ENCODE measurements around the gene ZNF644.

ZNF644 gene

GRCh38 chr1:91011726-91012125 lies 10.1 kb downstream of the ZNF644 start:
- Histone ChIP-seq H3K36me3 (peaks cover 11% of the 10 kb centered on the region), H3K4me3 (ENCODE audit: low read depth, low read length) (no peak overlapping the region), H3K27ac (no peak overlapping the region), H3K9me3 (ENCODE audit: severe bottlenecking) (no peaks in the 10 kb centered on the region), H3K27me3 (ENCODE audit: insufficient read depth, low read depth, severe bottlenecking) (no peaks in the 10 kb centered on the region)
- no peak for DNase-seq
- TF ChIP-seq CTCF (IDR thresholded peaks at IDR 0.05; ENCODE audit: low read depth, low read length), result no peak

- H3K9me3 ChIP-seq (ENCODE audit: severe bottlenecking), result no peaks in the 10 kb centered on the region
- no peak for TF ChIP-seq CTCF (IDR thresholded peaks at IDR 0.05; ENCODE audit: low read depth, low read length)
Observed at GRCh38 chr1:91007827-91008226, 14.0 kb downstream of the ZNF644 start.

DNA sequence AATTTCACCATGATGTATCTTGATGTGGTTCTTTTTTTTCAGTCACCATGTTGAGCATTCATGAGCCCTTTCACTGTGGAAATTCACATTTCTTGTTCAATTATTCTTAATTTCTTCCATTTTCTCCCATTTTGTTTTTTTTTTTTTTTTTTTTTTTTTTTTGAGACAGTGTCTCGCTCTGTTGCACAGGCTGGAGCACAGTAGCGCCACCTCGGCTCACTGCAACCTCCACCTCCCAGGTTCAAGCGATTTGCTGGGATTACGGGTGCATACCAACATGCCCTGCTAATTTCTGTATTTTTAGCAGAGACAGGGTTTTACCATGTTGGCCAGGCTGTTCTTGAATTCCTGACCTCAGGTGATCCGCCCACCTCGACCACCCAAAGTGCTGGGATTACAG lies 14.7 kb downstream of the ZNF644 start:
- TF ChIP-seq CTCF (IDR thresholded peaks at IDR 0.05; ENCODE audit: low read depth, low read length), result no peak
- H3K9me3 ChIP-seq (ENCODE audit: severe bottlenecking), result no peaks in the 10 kb centered on the region
- H3K36me3 ChIP-seq, result no peaks in the 10 kb centered on the region
- H3K27me3 ChIP-seq (ENCODE audit: insufficient read depth, low read depth, severe bottlenecking), result no peaks in the 10 kb centered on the region
- no peak overlapping the region for H3K4me3 ChIP-seq (ENCODE audit: low read depth, low read length)
- H3K27ac ChIP-seq, result no peak overlapping the region
- no peak for DNase-seq

More at GRCh38 chr1:91007827-91008226, 14.0 kb downstream of the ZNF644 start:
- no peak overlapping the region for H3K27ac ChIP-seq
- DNase-seq, result no peak
- no peak overlapping the region for H3K4me3 ChIP-seq (ENCODE audit: low read depth, low read length)
- H3K36me3 ChIP-seq, result no peaks in the 10 kb centered on the region
- no peaks in the 10 kb centered on the region for H3K27me3 ChIP-seq (ENCODE audit: insufficient read depth, low read depth, severe bottlenecking)

- no peaks in the 10 kb centered on the region for H3K9me3 ChIP-seq (ENCODE audit: severe bottlenecking)
- TF ChIP-seq CTCF (IDR thresholded peaks at IDR 0.05; ENCODE audit: low read depth, low read length), result no peak
- no peak overlapping the region for H3K4me3 ChIP-seq (ENCODE audit: low read depth, low read length)
- H3K36me3 ChIP-seq, result no peaks in the 10 kb centered on the region
- no peaks in the 10 kb centered on the region for H3K27me3 ChIP-seq (ENCODE audit: insufficient read depth, low read depth, severe bottlenecking)
- no peak overlapping the region for H3K27ac ChIP-seq
- no peak for DNase-seq
Observed at GRCh38 chr1:91006113-91006908, 15.5 kb downstream of the ZNF644 start.

GRCh38 chr1:91005285-91005684 lies 16.6 kb downstream of the ZNF644 start:
- Histone ChIP-seq H3K4me3 (ENCODE audit: low read depth, low read length) (no peak overlapping the region), H3K27ac (no peak overlapping the region), H3K36me3 (no peaks in the 10 kb centered on the region), H3K27me3 (ENCODE audit: insufficient read depth, low read depth, severe bottlenecking) (no peaks in the 10 kb centered on the region), H3K9me3 (ENCODE audit: severe bottlenecking) (no peaks in the 10 kb centered on the region)
- TF ChIP-seq CTCF (IDR thresholded peaks at IDR 0.05; ENCODE audit: low read depth, low read length), result no peak
- no peak for DNase-seq

DNA sequence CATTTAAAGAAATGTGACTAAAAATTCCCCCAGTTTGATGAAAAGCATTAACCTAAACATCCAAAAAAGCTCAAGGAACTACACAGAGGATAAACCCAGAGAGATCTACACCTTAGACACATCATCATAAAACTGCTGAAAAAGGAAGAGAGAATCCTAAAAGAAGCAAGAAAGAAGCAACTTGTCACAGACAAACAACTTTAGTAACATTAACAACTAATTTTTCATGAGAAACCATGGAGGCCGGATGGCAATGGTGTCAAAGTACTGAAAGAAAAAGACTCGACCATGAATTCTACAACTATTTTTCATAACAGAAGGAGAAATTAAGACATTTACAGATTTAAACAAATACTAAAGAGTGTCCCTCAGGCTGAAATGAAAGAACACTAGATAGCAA lies 17.7 kb downstream of the ZNF644 start:
- no peaks in the 10 kb centered on the region for H3K27me3 ChIP-seq (ENCODE audit: insufficient read depth, low read depth, severe bottlenecking)
- no peak for DNase-seq
- H3K9me3 ChIP-seq (ENCODE audit: severe bottlenecking), result no peaks in the 10 kb centered on the region
- H3K4me3 ChIP-seq (ENCODE audit: low read depth, low read length), result no peak overlapping the region
- H3K36me3 ChIP-seq, result no peaks in the 10 kb centered on the region
- H3K27ac ChIP-seq, result no peak overlapping the region
- TF ChIP-seq CTCF (IDR thresholded peaks at IDR 0.05; ENCODE audit: low read depth, low read length), result no peak
